NCI-H526 (cell line): ENCODE data around the gene CEACAM20.
A peak's percentile ranks its signal among the peaks of the same experiment; 100 is the strongest.
"Not testable (repeated sequence)": the region's sequence is repeated elsewhere in the genome, so short reads cannot be mapped to it uniquely, and the experiment has no call there.

Experiments
- DNase-seq, 2 experiments: peaks; one replicate each; lab custom pipeline; 2025; lab: John Stamatoyannopoulos, UW

Gene CEACAM20

DNA sequence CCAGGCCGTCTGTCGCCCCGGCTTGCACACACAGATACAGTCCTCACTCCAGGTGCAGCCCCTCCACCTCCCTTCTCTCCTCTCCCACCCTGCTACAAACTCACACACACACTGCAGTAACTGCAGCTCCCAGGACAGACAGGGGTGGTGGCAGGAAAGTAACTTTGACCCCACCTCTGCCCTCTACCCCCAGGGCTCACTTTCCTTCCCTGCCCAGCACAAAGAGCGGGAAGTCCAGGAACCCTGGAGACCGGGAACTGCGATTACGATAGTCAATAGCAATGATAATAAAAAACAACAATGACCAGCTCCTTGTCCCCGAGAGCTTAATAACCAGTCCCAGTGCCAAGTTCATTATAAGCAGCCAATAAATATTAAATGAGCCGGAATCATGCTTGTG lies at the start of gene CEACAM20:
CEACAM20 (minus strand) TSS at position 140 of the 400 bp plus-strand sequence. CDS start 166 bp downstream, outside the sequence.
- no peak for DNase-seq

DNA sequence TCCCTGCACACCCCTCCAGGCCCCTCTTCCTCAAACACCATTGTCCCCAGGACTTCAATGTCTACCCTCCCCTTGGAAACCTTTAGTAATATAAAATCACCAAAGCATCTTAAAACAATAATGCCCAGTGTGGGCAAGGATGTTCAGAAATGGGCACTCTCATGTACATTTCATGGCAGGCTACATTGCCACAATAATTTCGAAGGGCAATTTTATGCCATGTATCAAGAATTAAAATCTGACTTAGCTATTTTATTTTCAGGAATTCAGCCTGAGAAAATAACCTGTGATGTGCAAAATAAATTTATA lies 48.0 kb upstream of the CEACAM20 start:
- no peak for DNase-seq

DNA sequence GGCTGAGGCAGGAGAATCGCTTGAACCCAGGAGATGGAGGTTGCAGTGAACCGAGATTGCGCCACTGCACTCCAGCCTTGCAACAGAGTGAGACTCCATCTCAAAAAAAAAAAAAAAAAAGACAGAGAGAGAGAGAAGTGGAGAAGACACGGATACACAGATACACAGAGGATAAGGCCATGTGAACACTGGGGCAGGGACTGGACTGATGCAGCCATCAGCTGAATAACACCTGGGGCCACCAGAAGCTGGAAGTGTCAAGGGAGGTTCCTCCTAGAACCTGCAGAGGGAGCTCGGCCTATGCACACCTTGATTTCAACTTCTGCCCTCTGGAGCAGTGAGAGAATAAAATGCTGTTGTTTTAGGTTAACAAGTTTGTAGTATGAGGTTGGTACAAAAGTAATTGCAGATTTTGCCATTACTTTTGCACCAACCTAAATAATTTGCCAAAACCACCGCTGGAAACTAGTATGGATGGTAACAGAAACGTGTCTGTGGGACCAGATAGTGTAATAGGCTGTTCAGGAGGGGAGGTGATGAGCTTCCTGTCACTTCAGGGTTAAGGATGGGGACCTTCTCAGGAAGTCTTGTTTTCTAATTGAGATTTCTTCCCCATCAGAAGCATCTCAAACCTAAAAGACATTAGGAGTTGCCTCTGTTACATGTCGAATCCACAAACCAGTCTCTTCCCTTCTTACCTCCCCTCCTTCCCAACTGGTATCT lies 47.5 kb upstream of the CEACAM20 start:
- peak; percentile 44 to 87 for DNase-seq

DNA sequence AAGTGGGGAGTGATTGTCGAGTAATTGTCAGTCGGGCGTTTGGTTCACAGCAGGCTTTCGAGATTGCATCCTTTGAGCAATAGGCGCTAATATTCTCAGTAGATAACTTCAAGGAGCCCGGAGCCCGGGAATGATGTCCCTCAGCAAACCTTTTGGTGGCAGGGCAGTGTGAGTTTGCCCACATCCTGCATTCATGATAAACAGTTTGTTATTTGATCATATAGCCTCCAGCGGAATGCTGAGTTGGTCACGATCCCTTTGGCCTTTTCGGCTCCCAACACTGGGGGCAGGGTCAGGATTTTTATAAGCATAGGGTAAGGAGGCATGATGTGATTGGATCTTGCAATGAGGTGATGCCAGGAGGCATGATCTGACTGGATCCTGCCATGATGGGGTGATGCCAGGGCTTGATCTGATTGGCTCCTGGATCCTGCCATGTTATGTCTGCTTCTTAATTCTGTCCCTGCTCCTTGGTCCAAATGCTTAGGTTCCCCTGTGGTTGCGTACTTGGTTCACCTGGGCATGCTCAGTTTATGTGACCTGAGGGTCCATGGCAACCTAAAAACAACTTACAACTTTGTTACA lies 45.7 kb upstream of the CEACAM20 start:
- no peak for DNase-seq

DNA sequence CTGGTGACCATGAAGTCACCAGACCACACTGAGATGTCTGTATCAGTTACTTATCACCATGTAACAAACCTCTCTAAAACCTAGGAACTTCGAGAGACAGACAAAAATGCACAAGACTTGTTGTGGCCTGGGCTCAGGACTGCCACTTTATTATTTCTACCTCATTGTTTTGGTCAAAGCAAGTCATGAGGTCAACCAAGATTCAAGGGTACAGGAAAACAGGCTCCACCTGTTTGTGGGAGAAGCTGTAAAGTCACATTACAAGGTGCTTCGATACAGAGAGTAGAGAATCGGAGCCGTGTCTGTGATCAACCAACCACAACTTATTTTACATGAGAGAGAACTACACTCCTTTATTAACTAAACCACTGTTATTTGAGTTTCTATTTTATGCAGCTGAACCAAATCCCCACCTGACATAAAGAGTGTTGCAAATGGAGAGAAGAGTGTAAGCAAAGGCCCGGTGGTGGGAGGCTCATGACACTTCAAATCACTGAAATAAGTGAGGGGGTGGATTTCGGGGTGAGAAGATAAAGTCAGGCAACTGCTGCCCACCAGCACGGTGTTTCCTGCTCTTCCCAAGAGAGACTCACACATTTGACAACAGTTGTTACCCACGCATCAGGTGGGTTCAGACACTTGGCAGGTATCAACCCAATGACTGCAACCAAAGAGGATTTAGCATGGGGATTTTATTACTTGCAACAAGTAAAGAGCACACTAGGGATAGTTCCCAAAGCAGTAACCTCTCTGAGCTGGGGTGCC lies 44.9 kb upstream of the CEACAM20 start:
- DNase-seq, result peak in 1 of 2 experiments; percentile 47

DNA sequence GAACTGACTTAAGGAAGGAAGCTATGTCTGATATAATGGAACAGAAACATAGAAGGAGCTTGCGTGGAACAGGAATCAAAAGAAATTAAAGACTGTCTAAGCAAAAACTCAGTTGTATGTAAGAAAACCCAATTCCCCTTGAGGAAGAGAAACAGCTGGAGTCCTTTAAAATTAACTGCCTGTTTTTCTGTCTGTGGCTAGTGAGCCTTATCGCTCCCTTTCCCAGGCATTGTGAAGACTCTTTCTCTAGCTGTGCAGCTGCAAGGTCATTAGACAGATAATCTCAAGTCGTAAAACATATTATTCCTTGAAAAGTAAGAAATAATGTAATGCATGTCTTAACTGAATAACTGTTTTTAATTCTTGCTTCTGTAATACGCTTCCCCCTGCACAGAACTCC lies 44.2 kb upstream of the CEACAM20 start:
- DNase-seq, result no peak

DNA sequence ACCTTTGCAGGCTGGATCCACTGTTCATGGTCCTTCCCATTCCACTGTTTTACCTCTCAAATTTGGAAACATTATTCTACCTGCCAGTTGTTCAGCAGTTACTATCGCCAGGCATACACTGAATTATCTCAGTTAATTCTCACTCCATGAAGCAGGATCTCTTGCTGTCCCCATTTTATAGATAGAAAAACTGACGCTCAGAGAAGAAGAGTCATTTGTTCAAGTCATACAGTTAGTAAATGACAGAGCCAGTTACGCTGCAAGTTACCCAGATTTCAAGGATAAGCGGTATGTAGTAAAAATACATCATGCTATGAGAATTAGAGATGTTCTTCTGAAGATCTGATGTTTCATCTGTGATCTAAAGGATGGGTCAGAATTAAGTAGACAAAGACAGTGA lies 43.7 kb upstream of the CEACAM20 start:
- DNase-seq, result no peak

DNA sequence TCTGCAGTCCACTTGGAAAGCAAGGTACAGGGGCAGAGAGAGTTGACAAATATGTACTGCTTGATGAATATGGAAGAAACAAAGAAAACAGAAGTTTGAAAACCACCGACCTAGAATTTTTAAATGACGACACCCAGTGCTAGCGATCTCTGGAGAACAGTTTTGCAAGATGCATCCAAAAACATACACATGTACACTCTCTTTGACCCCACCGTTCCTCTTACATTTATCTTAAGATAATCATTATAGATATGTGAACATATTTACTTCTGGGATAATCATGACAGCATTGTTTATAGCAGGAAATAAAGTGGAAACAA lies 43.1 kb upstream of the CEACAM20 start:
- no peak for DNase-seq

DNA sequence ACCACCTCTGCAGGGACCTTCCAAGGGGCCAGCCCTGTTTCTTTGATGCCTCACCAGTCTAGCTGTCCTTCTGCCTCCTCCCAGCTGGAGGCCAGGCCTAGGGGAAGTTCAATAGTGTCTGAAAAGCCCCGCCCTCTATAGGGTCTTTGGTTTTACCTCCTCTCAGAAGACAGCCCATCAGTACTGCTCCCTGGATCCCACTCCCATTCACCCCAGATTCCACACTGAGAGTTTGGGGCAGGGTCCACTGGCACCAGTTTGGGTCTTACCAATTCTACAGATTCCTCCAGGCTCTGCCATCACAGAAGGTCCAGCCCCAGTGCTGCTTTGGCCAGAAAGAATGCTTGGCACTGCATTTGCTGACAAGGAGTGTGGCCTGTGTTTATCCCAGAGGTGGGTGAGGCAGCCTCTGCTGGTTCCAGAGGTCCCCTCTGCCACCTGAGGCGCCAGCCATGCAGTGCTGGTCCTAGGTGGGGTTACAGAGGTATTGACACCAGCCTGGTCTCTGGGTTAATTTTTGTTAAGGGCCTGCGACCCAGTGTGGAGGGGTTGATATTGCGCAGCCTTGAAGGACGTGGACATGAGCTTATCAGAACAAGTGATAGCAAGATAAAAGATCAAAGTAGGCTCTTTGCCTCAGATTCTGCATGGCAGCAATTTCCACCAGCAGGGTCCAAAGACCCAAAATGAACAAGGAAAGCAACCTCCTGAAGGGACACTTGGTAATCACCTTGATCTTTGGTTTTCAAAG lies 42.5 kb upstream of the CEACAM20 start:
- DNase-seq, result no peak

DNA sequence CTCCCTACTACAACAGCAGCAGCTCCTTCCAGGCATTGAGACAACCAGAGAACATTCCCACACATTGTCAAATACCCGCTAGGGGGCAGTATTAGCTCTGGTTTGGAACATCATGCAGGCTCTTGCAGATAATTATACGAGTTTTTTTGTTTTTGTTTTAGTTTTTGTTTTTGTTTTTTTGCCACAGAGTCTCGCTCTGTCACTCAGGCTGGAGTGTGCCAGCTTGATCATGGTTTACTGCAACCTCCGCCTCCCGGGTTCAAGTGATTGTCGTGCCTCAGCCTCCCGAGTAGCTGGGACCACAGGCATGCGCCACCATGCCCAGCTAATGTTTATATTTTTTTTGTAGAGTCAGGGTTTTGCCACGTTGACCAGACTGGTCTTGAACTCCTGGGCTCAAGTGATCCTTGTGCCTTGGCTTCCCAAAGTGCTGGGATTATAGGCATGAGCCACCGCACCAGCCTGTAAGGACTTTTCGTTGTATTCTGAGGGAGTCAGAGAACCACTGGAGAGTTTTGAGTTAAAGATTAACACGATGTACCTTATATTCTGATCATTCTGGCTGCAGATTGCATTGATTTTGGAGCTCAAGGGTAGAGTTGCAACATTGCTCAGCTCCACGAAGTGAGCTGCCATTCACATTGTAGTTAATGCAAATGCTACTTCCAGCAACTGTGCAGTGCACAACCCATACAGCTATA lies 41.7 kb upstream of the CEACAM20 start:
- DNase-seq, result peak; percentile 61 to 87

DNA sequence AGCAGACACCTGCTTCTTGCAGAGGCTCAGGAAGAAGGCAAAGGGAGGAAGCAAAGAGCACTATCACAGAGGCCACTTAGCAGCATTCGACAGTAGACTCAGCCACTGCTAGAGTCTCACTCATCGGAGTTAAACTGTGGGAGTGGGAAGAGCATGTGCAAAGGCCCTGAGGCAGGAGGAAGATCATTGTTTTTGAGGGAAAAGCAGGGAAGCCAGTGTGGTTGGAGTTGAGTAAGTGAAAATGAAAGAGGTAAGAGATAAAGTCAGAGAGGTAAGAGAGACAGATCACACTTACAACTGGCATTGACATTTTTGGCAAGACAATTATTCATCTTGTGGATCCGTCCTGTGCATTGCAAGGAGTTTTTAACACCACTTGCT lies 41.1 kb upstream of the CEACAM20 start:
- no peak for DNase-seq

DNA sequence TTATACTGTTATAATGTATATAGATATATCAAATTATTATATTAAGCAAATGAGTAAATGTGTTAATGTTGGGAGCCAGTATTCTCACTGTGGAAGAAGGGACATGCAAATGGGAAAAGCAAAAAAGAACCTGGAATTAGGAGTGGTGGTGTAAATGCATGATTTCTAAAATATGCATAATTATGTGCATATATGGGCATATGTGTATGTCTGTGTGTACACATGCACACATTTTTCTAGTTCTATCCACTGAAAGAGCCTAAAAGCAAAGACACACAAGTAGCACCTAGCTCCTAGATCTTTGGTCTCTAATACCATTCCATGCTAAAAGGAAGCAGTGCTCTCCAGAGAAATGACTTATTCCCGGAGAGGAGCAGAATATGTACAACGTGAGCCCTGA lies 38.3 kb upstream of the CEACAM20 start:
- no peak for DNase-seq

DNA sequence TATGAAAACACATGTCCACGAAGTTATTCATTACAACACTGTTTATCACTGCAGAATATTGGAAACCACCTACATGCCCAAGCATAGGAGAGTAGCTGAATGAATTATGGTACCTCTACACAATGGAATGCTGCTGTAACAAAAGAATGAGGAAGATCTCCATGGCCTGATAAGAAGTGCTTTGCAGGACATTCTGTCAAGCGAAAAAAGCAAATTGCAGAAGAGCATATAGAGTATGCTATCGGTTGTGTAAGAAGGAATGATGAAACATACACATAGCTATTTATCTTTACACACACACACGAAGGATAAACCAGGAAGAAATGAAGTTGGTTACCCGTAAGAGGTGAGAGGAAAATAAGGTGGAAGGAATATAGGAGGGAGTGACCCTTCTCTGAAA lies 37.5 kb upstream of the CEACAM20 start:
- DNase-seq, result no peak

DNA sequence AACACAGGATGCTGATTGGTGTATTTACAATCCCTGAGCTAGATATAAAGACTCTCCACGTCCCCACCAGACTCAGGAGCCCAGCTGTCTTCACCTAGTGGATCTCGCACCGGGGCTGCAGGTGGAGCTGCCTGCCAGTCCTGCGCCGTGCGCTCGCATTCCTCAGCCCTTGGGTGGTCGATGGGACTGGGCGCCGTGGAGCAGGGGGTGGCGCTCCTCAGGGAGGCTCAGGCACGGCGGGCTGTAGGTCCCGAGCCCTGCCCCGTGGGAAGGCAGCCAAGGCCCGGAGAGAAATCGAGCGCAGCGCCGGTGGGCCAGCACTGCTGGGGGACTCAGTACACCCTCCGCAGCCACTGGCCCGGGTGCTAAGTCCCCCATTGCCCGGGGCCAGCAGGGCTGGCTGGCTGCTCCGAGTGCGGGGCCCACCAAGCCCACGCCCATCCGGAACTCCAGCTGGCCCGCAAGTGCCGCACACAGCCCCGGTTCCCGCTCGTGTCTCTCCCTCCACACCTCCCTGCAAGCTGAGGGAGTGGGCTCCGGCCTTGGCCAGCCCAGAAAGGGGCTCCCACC lies 33.7 kb upstream of the CEACAM20 start:
- DNase-seq, result not testable (repeated sequence)

DNA sequence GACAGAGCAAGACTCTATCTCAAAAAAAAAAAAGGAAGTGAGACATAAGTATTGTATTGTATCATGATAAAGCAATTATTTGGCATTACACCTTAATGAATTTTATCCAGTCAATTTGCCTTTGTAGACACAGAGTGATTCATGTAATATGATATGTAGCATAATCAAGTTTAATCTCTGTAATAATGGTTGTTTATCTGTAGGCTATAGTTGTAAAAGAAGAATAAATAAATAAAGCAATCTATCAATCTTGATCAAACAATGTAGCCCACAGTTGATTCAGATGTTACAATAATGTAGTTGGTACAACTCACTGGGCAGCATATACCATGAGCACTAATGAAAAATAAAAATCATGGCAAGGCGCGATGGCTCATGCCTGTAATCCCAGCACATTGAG lies 28.5 kb upstream of the CEACAM20 start:
- DNase-seq, result no peak

DNA sequence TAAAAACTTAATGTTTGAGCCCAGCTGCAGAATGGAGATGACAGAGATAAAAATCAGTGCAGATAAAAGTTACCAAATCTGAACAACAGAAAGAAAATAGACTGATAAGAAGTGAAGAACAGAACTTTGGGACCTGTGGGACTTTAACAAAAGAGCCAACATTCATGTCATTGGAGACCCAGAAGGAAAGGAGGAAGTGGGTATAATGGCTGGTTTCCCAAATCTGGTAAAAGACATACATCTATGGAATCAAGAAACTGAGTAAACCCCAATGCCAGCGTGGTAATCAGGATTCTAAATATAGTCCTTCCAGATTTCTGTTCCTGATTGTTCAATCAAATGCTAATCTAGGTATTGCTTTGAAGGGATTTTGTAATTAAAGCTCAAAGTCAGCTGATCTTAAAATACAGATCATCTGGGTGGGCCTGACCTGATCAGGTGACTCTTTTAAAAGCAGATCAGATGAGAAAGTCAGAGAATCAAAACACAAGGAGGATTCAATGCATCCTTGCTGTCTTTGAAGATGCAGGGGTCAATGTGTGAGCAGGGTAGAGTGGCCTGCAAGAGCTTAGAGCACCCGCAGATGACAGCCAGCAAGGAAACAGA lies 25.3 kb upstream of the CEACAM20 start:
- DNase-seq, result no peak

DNA sequence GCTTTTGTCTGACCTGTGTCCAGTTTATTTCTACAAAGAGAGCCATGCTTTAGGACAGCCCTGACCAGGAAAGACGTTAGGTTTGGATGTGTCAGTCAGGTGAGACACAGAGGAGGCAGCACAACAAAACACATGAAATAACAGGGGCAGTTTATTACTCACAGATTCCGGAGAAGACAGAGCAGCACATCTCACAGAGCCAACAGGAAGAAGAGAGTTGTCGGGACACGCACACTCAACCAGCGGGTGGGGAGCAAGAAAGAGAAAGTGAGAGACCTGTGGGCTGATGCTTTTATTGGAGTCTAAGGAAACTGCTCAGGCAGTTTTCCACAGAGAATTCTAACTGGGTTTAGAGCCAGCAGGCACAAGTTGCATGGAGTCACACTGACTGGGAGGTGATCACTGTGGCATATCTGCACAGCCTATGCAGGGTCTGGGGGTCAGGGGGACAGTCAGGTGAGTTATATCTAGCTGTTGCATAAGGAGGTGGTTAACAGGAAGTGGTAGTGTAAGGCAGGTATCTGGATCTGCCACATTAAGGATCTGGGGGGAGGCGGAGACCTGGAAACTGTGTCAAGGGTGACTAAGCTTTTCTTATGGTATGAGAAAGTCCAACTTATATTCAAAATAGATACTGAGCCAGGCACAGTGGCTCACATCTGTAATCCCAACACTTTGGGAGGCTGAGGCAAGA lies 24.1 kb upstream of the CEACAM20 start:
- no peak for DNase-seq

DNA sequence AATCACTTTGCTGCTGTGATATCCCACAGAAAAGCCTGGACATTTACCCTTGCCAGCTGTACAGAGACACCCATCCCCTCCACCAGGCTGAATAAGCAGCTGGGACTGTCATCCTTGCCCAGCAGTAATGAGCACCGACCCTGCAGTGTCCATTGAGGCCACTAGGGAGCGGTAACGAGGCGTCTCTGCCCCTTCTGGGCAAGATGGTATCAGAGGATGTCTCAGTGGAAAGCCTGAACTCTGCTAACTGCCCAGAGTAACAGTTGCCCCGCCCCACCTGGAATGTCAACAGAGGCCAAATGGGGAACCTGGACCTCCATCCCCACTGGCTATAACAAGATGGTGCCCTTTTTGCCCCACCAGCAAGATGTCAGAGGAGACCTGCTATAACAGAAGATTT lies 22.8 kb upstream of the CEACAM20 start:
- peak; percentile 11 to 66 for DNase-seq

DNA sequence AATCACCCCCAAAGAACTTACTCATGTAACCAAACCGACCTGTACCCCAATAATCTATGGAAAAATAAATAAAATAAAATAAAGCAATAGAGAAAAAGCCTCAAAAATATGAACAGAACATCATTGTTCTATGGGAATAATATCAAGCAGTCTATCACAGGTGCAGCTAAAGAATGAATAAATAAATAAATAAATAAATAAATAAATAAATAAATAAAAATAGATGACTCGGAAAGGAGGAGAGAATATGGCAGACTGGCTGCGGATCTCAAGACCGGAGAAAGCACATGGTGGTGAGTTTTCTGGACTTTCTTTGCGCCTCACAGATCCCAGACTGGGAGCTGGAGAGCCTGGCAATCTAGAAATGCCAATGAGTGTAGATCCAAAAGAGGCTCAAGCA lies 22.4 kb upstream of the CEACAM20 start:
- no peak for DNase-seq

DNA sequence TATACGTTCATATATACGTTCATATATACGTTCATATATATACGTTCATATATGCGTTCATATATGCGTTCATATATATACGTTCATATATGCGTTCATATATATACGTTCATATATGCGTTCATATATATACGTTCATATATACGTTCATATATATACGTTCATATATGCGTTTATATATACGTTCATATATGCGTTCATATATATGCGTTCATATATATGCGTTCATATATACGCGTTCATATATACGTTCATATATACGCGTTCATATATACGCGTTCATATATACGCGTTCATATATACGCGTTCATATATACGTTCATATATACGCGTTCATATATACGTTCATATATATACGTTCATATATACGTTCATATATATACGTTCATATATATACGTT lies 21.5 kb upstream of the CEACAM20 start:
- not testable (repeated sequence) for DNase-seq

DNA sequence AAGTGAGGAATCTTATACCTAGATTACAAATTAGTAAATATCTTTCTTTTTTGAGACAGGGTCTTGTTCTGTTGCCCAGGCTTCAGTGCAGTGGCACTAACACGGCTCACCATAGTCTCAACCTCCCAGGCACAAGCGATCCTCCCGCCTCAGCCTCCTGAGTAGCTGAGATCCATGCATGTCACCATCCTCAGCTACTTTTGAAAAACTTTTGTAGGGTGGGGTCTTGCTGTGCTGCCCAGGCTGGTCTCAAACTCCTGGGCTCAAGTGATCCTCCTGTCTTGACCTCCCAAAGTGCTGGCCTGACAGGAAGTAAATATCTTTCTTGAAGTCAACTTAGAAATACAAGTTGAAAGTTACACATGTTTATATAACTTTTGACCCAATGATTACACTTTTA lies 20.0 kb upstream of the CEACAM20 start:
- no peak for DNase-seq
